GM06990 (cell line): Measurements from ENCODE around the gene USP20.
A peak's percentile ranks its signal among the peaks of the same experiment; 100 is the strongest.

Experiments
- DNase-seq: peaks from one replicate; pipeline ENCODE4 v3.0.0-alpha.2; 2011; ENCODE audit not compliant: insufficient read length; ENCODE audit errors: extremely low read depth
- H3K27me3 ChIP-seq: replicated peaks from 2 replicates; pipeline ENCODE4 v1.6.0; 2011; ENCODE audit warnings: low read length; ENCODE audit not compliant: control insufficient read depth, insufficient read depth
- H3K36me3 ChIP-seq: 2 replicates; pipeline ENCODE4 v1.5.1; 2011; ENCODE audit warnings: low read length; ENCODE audit not compliant: control insufficient read depth, insufficient read depth
- H3K4me3 ChIP-seq: replicated peaks from 2 replicates; pipeline ENCODE4 v1.5.1; 2011; ENCODE audit warnings: low read depth, mild to moderate bottlenecking, control low read depth, low read length
- CTCF ChIP-seq: IDR thresholded peaks from 2 replicates; pipeline ENCODE4 v1.5.1; 2011; ENCODE audit warnings: low read length, control low read depth, mild to moderate bottlenecking, inconsistent platforms; ENCODE audit not compliant: insufficient read depth, poor library complexity, severe bottlenecking

USP20 gene

GRCh38 chr9:129880654-129881546 is 45.6 kb downstream of the USP20 start:
- Histone ChIP-seq H3K36me3 (peaks cover 15% of the 10 kb centered on the region), H3K27me3 (no peaks in the 10 kb centered on the region), H3K4me3 (no peak overlapping the region)
- no peak for TF ChIP-seq CTCF
- no peak for DNase-seq

GRCh38 chr9:129881547-129882324 is 46.5 kb downstream of the USP20 start:
- no peaks in the 10 kb centered on the region for H3K27me3 ChIP-seq
- TF ChIP-seq CTCF: no peak

GRCh38 chr9:129884220-129885017 is 49.2 kb downstream of the USP20 start:
- Histone ChIP-seq H3K4me3 (peak overlapping the region; percentile 59), H3K36me3 (peaks cover 14% of the 10 kb centered on the region), H3K27me3 (no peaks in the 10 kb centered on the region)
- no peak for TF ChIP-seq CTCF
- DNase-seq: peak; percentile 97

More at GRCh38 chr9:129881547-129882324, 46.5 kb downstream of the USP20 start:
- Histone ChIP-seq H3K36me3 (peaks cover 15% of the 10 kb centered on the region), H3K4me3 (no peak overlapping the region)
- no peak for DNase-seq

- peak; percentile 48 for TF ChIP-seq CTCF
- Histone ChIP-seq H3K4me3 (peak overlapping the region; percentile 59), H3K36me3 (peaks cover 18% of the 10 kb centered on the region), H3K27me3 (no peaks in the 10 kb centered on the region)
- DNase-seq: peak; percentile 73
Observed at GRCh38 chr9:129885018-129885669, 49.9 kb downstream of the USP20 start.

- Histone ChIP-seq H3K4me3 (peak overlapping the region; percentile 59), H3K27me3 (no peaks in the 10 kb centered on the region), H3K36me3 (peaks cover 18% of the 10 kb centered on the region)
- DNase-seq: peak; percentile 90
- TF ChIP-seq CTCF: peak; percentile 96
Observed at GRCh38 chr9:129885670-129886106, 50.4 kb downstream of the USP20 start.
